Kidney (tissue), 14 donors: ENCODE measurements around the gene IRX4. TPM values are rescaled to one million over a fixed set of nuclear protein-coding genes. Genes with fewer than 3 reads are reported as not detected.

ENCODE experiments used
- DNase-seq, 5 donors: peaks; one replicate each; pipeline ENCODE4 v3.0.0-alpha.2; 2013 to 2020
- FAIRE-seq: peaks from 2 replicates; lab custom pipeline; 2012; peaks lifted over from hg19 to GRCh38; lab: Jason Lieb, UNC
- H3K27ac ChIP-seq, 2 donors: one replicate each; pipeline ENCODE4 v1.7.0; 2013; ENCODE audit warnings: low read depth in 2 of 2, low read length in 2 of 2, inconsistent platforms in 1 of 2
- H3K27me3 ChIP-seq: one replicate; pipeline ENCODE4 v1.7.1; 2013; ENCODE audit warnings: low read length, inconsistent platforms; ENCODE audit not compliant: control insufficient read depth, insufficient read depth
- H3K36me3 ChIP-seq, 3 donors: one replicate each; pipeline versions ENCODE4 v1.7.0 to v1.7.1; 2013; ENCODE audit warnings: low read length in 3 of 3, control low read depth in 1 of 3, inconsistent platforms in 1 of 3; ENCODE audit not compliant: insufficient read depth in 3 of 3, control insufficient read depth in 2 of 3
- H3K4me1 ChIP-seq, 3 donors: one replicate each; pipeline versions ENCODE4 v1.7.0 to v1.7.1; 2013; ENCODE audit warnings: low read length in 3 of 3, inconsistent platforms in 1 of 3, low read depth in 1 of 3; ENCODE audit not compliant: control insufficient read depth in 2 of 3, insufficient read depth in 2 of 3
- H3K4me3 ChIP-seq, 3 donors: one replicate each; pipeline versions ENCODE4 v1.7.0 to v1.8.1; 2013; ENCODE audit warnings: low read length in 3 of 3, control low read depth in 1 of 3, inconsistent platforms in 1 of 3
- H3K9ac ChIP-seq, 3 donors: one replicate each; pipeline versions ENCODE4 v1.7.0 to v1.7.1; 2013; ENCODE audit warnings: low read length in 3 of 3, control low read depth in 1 of 3, inconsistent platforms in 1 of 3
- H3K9me3 ChIP-seq, 3 donors: one replicate each; pipeline versions ENCODE4 v1.7.0 to v1.7.1; 2013; ENCODE audit warnings: low read length in 3 of 3, control low read depth in 1 of 3, inconsistent platforms in 1 of 3; ENCODE audit not compliant: control insufficient read depth in 2 of 3, insufficient read depth in 1 of 3
- CTCF ChIP-seq: IDR thresholded peaks from 3 replicates; pipeline ENCODE4 v1.5.1; 2012; ENCODE audit warnings: mild to moderate bottlenecking, moderate library complexity, borderline replicate concordance; ENCODE audit not compliant: insufficient read depth; ENCODE audit errors: extremely low read depth
- intact Hi-C: fragments of 100-400 bp; cut with DNase I; formaldehyde crosslinking; loops from one replicate; pipeline ENCODE4 v1.11.1; 2022
- polyA plus RNA-seq: library from polyadenylated mRNA; stranded (reverse); fragments of 350-450 nt; fragmentation: Illumina TruSeq; extraction: RNeasy Lipid Tissue Mini Kit (QIAGEN cat#74804); gene quantifications from one replicate; pipeline ENCODE4 v1.2.3, GENCODE V29; 2014; ENCODE audit warnings: low read depth, low replicate concordance; ENCODE audit not compliant: insufficient read depth
- total RNA-seq: library from RNA; stranded (reverse); fragmentation: NEBNext Ultra II Directional; extraction: Animal tissue kit (Norgen Biotek cat#: 25700); gene quantifications from one replicate; pipeline ENCODE4 v1.2.1, GENCODE V29; 2021
- donor health status: control.
- donor health status: control.
- donor health status: control.
- donor health status: control.
- donor health status: control.
- donor health status: DM: yes; HTN: yes; CAD: no.
- donor health status: Normal renal cell carcinoma (clear cell type).

The IRX4 gene
- total and polyA plus RNA-seq, 2 donors from 2014 or later: not detected

DNA sequence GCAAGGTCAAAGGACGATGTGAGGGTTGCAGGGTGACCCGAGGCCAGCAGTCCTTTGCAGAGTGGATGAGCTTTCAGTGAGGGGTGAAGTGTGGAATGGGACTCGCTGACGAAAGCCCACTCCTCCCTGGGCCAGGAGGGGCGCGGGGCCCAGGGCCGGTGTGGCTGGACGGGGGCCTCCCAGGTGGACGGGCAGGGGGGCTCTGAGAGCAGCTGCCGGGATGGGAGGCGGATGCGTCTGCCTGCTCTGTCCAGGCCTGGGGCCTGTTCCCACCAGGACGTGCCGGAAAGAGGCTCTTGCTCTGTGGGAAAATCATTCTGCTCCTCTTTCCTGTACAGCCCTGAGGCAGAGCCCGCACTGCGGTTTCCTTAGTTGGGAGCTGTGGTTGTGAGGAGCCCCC, 24.3 kb downstream of the IRX4 start:
- Histone ChIP-seq H3K27ac (no peak overlapping the region), H3K27me3 (peaks cover 9% of the 10 kb centered on the region), H3K4me3 (no peak overlapping the region), H3K4me1 (no peaks in the 10 kb centered on the region), H3K36me3 (no peaks in the 10 kb centered on the region), H3K9me3 (no peaks in the 10 kb centered on the region), H3K9ac (no peak overlapping the region)
- no peak for FAIRE-seq
- DNase-seq: no peak
- TF ChIP-seq CTCF: no peak
- intact Hi-C loops: no loop called here

GRCh38 chr5:1857256-1857600, 25.5 kb downstream of the IRX4 start:
- no peaks in the 10 kb centered on the region for H3K36me3 ChIP-seq
- H3K4me1 ChIP-seq: no peaks in the 10 kb centered on the region
- DNase-seq (no peak), FAIRE-seq (no peak)
- H3K27ac ChIP-seq: no peak overlapping the region
- TF ChIP-seq CTCF: no peak
- H3K27me3 ChIP-seq: peaks cover 9% of the 10 kb centered on the region
- intact Hi-C loops: no loop called here
- no peaks in the 10 kb centered on the region for H3K9me3 ChIP-seq
- no peak overlapping the region for H3K9ac ChIP-seq
- no peak overlapping the region for H3K4me3 ChIP-seq

GRCh38 chr5:1856596-1857255, 26.0 kb downstream of the IRX4 start:
- intact Hi-C loops: no loop called here
- Histone ChIP-seq H3K27ac (no peak overlapping the region), H3K4me1 (no peaks in the 10 kb centered on the region), H3K27me3 (peaks cover 12% of the 10 kb centered on the region), H3K9ac (no peak overlapping the region), H3K4me3 (peak overlapping the region in 1 of 3 donors; percentile 32), H3K36me3 (no peaks in the 10 kb centered on the region), H3K9me3 (no peaks in the 10 kb centered on the region)
- DNase-seq (no peak), FAIRE-seq (no peak)
- TF ChIP-seq CTCF: no peak

GRCh38 chr5:1855596-1855995, 27.1 kb downstream of the IRX4 start:
- TF ChIP-seq CTCF: no peak

More at GRCh38 chr5:1855596-1855995, 27.1 kb downstream of the IRX4 start:
- H3K4me1 ChIP-seq: no peaks in the 10 kb centered on the region
- H3K27ac ChIP-seq: no peak overlapping the region
- no peaks in the 10 kb centered on the region for H3K36me3 ChIP-seq
- H3K27me3 ChIP-seq: peaks cover 18% of the 10 kb centered on the region
- no peaks in the 10 kb centered on the region for H3K9me3 ChIP-seq
- no peak overlapping the region for H3K9ac ChIP-seq
- intact Hi-C loops: no loop called here
- FAIRE-seq: no peak
- no peak for DNase-seq
- no peak overlapping the region for H3K4me3 ChIP-seq
